GM18508 (cell line): ENCODE results near the gene CHRFAM7A.
"Not testable (repeated sequence)": the region's sequence is repeated elsewhere in the genome, so short reads cannot be mapped to it uniquely, and the experiment has no call there.

Experiments
- ATAC-seq: cut with Tn5 transposase; IDR thresholded peaks from one replicate; pipeline ENCODE4 v1.9.1; 2021; ENCODE audit warnings: moderate number of reproducible peaks; ENCODE audit not compliant: insufficient read depth, unreplicated experiment

CHRFAM7A gene

DNA sequence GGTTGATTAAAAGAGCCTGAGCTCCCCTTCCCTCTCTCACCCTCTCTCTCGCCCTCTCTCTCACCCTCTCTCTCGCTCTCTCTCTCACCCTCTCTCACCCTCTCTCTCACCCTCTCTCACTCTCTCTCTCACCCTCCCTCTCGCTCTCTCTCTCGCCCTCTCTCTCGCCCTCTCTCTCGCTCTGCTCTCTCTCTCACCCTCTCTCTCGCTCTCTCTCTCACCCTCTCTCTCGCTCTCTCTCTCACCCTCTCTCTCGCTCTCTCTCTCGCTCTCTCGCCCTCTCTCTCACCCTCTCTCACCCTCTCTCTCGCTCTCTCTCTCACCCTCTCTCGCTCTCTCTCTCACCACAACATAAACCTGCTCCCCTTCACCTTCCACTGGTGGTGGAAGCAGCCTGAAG, 67.2 kb downstream of the CHRFAM7A start:
- ATAC-seq = not testable (repeated sequence)

DNA sequence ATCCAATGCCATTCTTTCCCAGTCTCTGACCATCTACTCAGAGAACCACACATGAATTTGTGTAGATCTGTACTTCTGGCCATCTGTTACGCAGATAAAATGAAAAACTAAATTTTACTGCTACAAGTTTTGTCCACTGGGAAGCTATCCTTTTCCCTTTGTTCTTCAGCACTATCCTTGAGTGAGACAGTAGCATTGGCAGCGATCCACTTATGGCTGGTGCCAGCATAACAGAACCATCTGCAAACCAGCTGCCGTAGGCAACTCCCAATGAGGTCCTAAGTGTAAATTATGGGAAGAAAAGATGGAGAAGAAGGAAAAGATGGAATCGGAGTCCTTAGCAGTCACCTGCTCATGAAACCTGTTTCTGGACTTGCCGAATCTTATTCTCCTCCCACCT, 72.3 kb downstream of the CHRFAM7A start:
- ATAC-seq = not testable (repeated sequence)

DNA sequence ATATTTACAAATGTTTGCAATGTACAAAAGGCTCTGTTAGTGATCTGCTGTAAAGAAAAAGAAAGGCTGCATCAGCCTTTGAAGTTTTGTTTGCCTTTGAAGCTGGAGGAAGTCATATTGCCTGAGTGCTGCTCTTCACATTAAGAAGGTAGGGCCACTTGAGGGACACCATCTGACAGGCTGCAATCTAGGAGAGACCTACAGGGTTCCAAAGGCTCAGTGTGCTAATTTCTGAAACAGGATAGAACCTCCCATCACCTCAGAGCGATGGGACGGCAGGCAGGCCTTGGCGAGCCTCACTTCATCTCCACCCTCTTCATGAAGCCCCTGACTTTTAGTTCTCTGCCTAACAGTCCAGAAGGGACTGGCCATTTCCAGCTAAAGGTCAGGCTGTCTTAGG, 77.6 kb downstream of the CHRFAM7A start:
- ATAC-seq = not testable (repeated sequence)

DNA sequence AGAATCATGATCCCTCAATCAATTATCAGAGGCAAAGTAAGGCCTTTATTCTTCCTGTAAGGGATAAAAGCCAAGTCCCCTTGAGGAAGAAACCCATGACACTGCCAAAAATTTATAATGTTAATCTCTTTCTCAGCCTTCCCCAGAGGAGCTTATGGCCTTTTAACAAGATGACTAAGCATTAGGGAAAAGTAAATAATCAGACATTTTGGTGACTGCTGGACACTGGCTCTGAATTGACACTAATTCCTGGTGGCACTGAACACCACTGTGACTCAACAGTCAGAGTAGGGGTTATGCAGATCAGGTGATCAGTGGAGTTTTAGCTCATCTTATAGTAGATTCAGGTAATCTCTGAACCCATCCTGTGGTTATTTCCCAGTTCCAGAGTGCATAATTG, 82.8 kb downstream of the CHRFAM7A start:
- ATAC-seq = not testable (repeated sequence)
